GM12878 (cell line): Measurements from ENCODE around the gene TJAP1. TPM values are rescaled to one million over a fixed set of nuclear protein-coding genes. Genes with fewer than 3 reads are reported as not detected.

ENCODE experiments used
- ATAC-seq: fragments of 200-7000 bp; cut with Tn5 transposase; 3 replicates; pipeline ENCODE4 v1.9.1; 2020; ENCODE audit warnings: mild to moderate bottlenecking, moderate library complexity
- Bru-seq: library from RNA; stranded (reverse); fragments of 400-500 nt; gene quantifications from one replicate; lab custom pipeline; 2021; lab: Mats Ljungman, UMichigan
- BruChase-seq, 2 experiments: library from RNA; stranded (reverse); fragments of 400-500 nt; gene quantifications; one replicate each; lab custom pipeline; 2021; lab: Mats Ljungman, UMichigan
- BruUV-seq: library from RNA; stranded (reverse); fragments of 400-500 nt; replicated peaks from 2 replicates; lab custom pipeline; 2021; lab: Mats Ljungman, UMichigan
- CTCF ChIA-PET: fragments of 300-600 bp; sonication (Branson Sonifier 250); formaldehyde crosslinking; extraction: SDS; loops from one replicate; lab custom pipeline; 2021; ENCODE audit warnings: inconsistent platforms; lab: Yijun Ruan, JAX
- POLR2A ChIA-PET: fragments of 350-600 bp; formaldehyde crosslinking; extraction: SDS; loops from one replicate; lab custom pipeline; 2021; ENCODE audit warnings: inconsistent platforms; lab: Charles Lee
- RAD21 ChIA-PET: fragments of 300-600 bp; sonication (Branson Sonifier 250); formaldehyde crosslinking; loops from one replicate; lab custom pipeline; 2023; ENCODE audit warnings: antibody characterized with exemption; ENCODE audit not compliant: unreplicated experiment; lab: Charles Lee
- SMC1A ChIA-PET: fragments of 300-600 bp; sonication (Branson Sonifier 250); formaldehyde crosslinking; loops from one replicate; lab custom pipeline; 2023; ENCODE audit not compliant: unreplicated experiment, uncharacterized antibody; lab: Charles Lee
- DNase-seq: peaks from one replicate; pipeline ENCODE4 v3.0.0-alpha.2; 2011; ENCODE audit warnings: low read depth, low spot score
- FAIRE-seq: peaks from 3 replicates; lab custom pipeline; 2011; peaks lifted over from hg19 to GRCh38; lab: Jason Lieb, UNC
- H2AFZ ChIP-seq: 2 replicates; pipeline ENCODE4 v1.6.0; 2011; ENCODE audit warnings: low read depth, low read length, control low read depth; ENCODE audit not compliant: control insufficient read depth
- H3K27ac ChIP-seq: 2 replicates; pipeline ENCODE4 v1.5.1; 2011; ENCODE audit warnings: control low read depth; ENCODE audit not compliant: control insufficient read depth, insufficient read depth
- H3K27me3 ChIP-seq, 2 experiments: replicated peaks in 1 of 2; 2 replicates each; pipeline versions ENCODE4 v1.6.0 to v1.6.1; 2011; ENCODE audit warnings: low read length in 1 of 2; ENCODE audit not compliant: control insufficient read depth in 2 of 2, insufficient read depth in 2 of 2
- H3K36me3 ChIP-seq, 2 experiments: 2 replicates each; pipeline ENCODE4 v1.5.1; 2011; ENCODE audit warnings: low read length in 1 of 2; ENCODE audit not compliant: control insufficient read depth in 2 of 2, insufficient read depth in 2 of 2
- H3K4me1 ChIP-seq: 2 replicates; pipeline ENCODE4 v1.6.1; 2011; ENCODE audit warnings: mild to moderate bottlenecking, low read length, moderate library complexity, mixed read lengths; ENCODE audit not compliant: control insufficient read depth, insufficient read depth
- H3K4me2 ChIP-seq: 2 replicates; pipeline ENCODE4 v1.6.0; 2011; ENCODE audit warnings: control low read depth; ENCODE audit not compliant: control insufficient read depth, insufficient read depth
- H3K4me3 ChIP-seq: fragments of 200-600 bp; sonication (generic); 2 replicates; pipeline ENCODE4 v1.5.1; 2016
- H3K79me2 ChIP-seq: 2 replicates; pipeline ENCODE4 v1.6.0; 2011; ENCODE audit warnings: low read length; ENCODE audit not compliant: control insufficient read depth, insufficient read depth
- H3K9ac ChIP-seq: 2 replicates; pipeline ENCODE4 v1.8.0; 2011; ENCODE audit warnings: low read length, control low read depth, mixed read lengths; ENCODE audit not compliant: control insufficient read depth, insufficient read depth
- H3K9me3 ChIP-seq: replicated peaks from 3 replicates; pipeline ENCODE4 v1.5.1; 2011; ENCODE audit warnings: mild to moderate bottlenecking, low read length; ENCODE audit not compliant: control insufficient read depth, insufficient read depth
- H4K20me1 ChIP-seq: 2 replicates; pipeline ENCODE4 v1.6.0; 2011; ENCODE audit not compliant: control insufficient read depth, insufficient read depth
- ATF7 ChIP-seq: fragments of 450-650 bp; IDR thresholded peaks from 2 replicates; pipeline ENCODE4 v1.6.1; 2016; ENCODE audit warnings: low read depth, mild to moderate bottlenecking
- BCL11A ChIP-seq: IDR thresholded peaks from 2 replicates; pipeline ENCODE4 v1.6.1; 2011; ENCODE audit warnings: low read depth, low read length
- CBFB ChIP-seq: IDR thresholded peaks from 2 replicates; pipeline ENCODE4 v1.6.1; 2016; ENCODE audit warnings: antibody characterized with exemption, low read depth
- CREM ChIP-seq: IDR thresholded peaks from 2 replicates; pipeline ENCODE4 v1.6.1; 2014; ENCODE audit warnings: antibody characterized with exemption, low read depth
- FOS ChIP-seq: IDR thresholded peaks from 3 replicates; pipeline ENCODE4 v1.6.1; 2011; ENCODE audit warnings: borderline replicate concordance; ENCODE audit not compliant: insufficient read length; ENCODE audit errors: extremely low read depth
- HCFC1 ChIP-seq: fragments of 150-350 bp; IDR thresholded peaks from 2 replicates; pipeline ENCODE4 v1.6.1; 2014; ENCODE audit warnings: low read length
- JUND ChIP-seq: IDR thresholded peaks from 2 replicates; pipeline ENCODE4 v1.6.1; 2012; ENCODE audit warnings: low read depth, mild to moderate bottlenecking, low read length, improper control_type of control experiment, moderate library complexity
- NBN ChIP-seq: fragments of 450-650 bp; IDR thresholded peaks from 2 replicates; pipeline ENCODE4 v1.6.1; 2016
- POLR2AphosphoS5 ChIP-seq: IDR thresholded peaks from 2 replicates; pipeline ENCODE4 v1.6.1; 2011; ENCODE audit warnings: mild to moderate bottlenecking, low read length, inconsistent platforms
- RFX5 ChIP-seq: IDR thresholded peaks from 2 replicates; pipeline ENCODE4 v1.6.1; 2011; ENCODE audit warnings: low read depth, low read length, improper control_type of control experiment
- RUNX3 ChIP-seq: IDR thresholded peaks from 2 replicates; pipeline ENCODE4 v1.6.1; 2012; ENCODE audit warnings: low read length, inconsistent platforms
- SIX5 ChIP-seq: IDR thresholded peaks from 2 replicates; pipeline ENCODE4 v1.6.1; 2011; ENCODE audit warnings: mild to moderate bottlenecking, low read depth, low read length, moderate library complexity; ENCODE audit not compliant: severe bottlenecking
- SMAD5 ChIP-seq: IDR thresholded peaks from 2 replicates; pipeline ENCODE4 v1.6.1; 2016; ENCODE audit warnings: antibody characterized with exemption, low read depth
- WGBS: methylation state at CpG from one replicate; pipeline ENCODE4 v1.1.6; 2016; ENCODE audit warnings: low lambda C conversion rate; ENCODE audit not compliant: insufficient replicate concordance, insufficient coverage; ENCODE audit errors: missing lambda C conversion rate; 5-methylcytosine and 5-hydroxymethylcytosine counted together
- in situ Hi-C: fragments of 300-500 bp; cut with MboI; formaldehyde crosslinking; loops from 9 replicates; pipeline ENCODE4 v1.14.3; 2018; ENCODE audit warnings: mixed read lengths
- intact Hi-C: fragments of 100-400 bp; cut with micrococcal nuclease; formaldehyde crosslinking; loops from one replicate; pipeline ENCODE4 v1.14.2; 2022; ENCODE audit not compliant: unreplicated experiment
- long read RNA-seq, 2 experiments: library from polyadenylated mRNA; unstranded; transcript quantifications; one replicate each; pipeline ENCODE4 v2.0.0, GENCODE V29; 2019 to 2020
- polyA minus RNA-seq, 3 experiments: library from RNA; depleted of rRNA, polyadenylated mRNA; stranded (reverse); fragments of >200 nt; gene quantifications; 2 replicates each; pipeline ENCODE4 v1.2.3, GENCODE V29; 2011
- polyA plus RNA-seq, 11 experiments: library from polyadenylated mRNA; depleted of rRNA in 4 of 11; unstranded in 6 of 11; stranded (reverse) in 5 of 11; fragments of >200 nt; fragmentation: Nextera tagmentation in 4 of 11; fragmentation: Illumina TruSeq in 1 of 11; extraction: Ambion mirVana in 4 of 11; extraction: Trizol in 1 of 11; gene quantifications; 1 replicate in 1 of 11; 2 replicates in 10 of 11; pipeline versions ENCODE4 v1.2.1 to v1.2.3, GENCODE V29; 2011 to 2016; ENCODE audit warnings: inconsistent platforms in 2 of 11, missing spikeins in 2 of 11, low read depth in 1 of 11
- total RNA-seq, 4 experiments: library from RNA; depleted of rRNA in 3 of 4; stranded (reverse); fragments of >200 nt in 3 of 4; fragmentation: Illumina TruSeq in 1 of 4; extraction: Trizol in 1 of 4; gene quantifications; 2 replicates each; pipeline versions ENCODE4 v1.2.1 to v1.2.3, GENCODE V29; 2013 to 2021
- TF ChIP-seq, protein P1 (sequence below): IDR thresholded peaks from 2 replicates; pipeline ENCODE4 v1.6.1; 2012; ENCODE audit warnings: low read depth, low read length, improper control_type of control experiment
- TF ChIP-seq, protein P2 (sequence below): fragments of 450-650 bp; IDR thresholded peaks from 2 replicates; pipeline ENCODE4 v1.6.1; 2014; ENCODE audit warnings: mild to moderate bottlenecking

The TJAP1 gene, protein sequence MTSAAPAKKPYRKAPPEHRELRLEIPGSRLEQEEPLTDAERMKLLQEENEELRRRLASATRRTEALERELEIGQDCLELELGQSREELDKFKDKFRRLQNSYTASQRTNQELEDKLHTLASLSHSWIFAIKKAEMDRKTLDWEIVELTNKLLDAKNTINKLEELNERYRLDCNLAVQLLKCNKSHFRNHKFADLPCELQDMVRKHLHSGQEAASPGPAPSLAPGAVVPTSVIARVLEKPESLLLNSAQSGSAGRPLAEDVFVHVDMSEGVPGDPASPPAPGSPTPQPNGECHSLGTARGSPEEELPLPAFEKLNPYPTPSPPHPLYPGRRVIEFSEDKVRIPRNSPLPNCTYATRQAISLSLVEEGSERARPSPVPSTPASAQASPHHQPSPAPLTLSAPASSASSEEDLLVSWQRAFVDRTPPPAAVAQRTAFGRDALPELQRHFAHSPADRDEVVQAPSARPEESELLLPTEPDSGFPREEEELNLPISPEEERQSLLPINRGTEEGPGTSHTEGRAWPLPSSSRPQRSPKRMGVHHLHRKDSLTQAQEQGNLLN
- 21.5 and 21.7 TPM in 2 replicates for total RNA-seq (2013; cell fraction: nucleolus; rRNA removed)
- total RNA-seq (2014; rRNA removed), result 13.6 and 15.8 TPM in 2 replicates
- 6.2 and 8.1 TPM in 2 replicates for total RNA-seq (2014; rRNA removed; fragmentation: Illumina TruSeq; extraction: Trizol)
- total RNA-seq (2021), result 22.6 and 26.5 TPM in 2 replicates
- polyA plus RNA-seq (2011; ENCODE audit: low read depth), result 9.2 TPM
- polyA plus RNA-seq (2011; rRNA removed), result 10.8 and 18.0 TPM in 2 replicates
- polyA plus RNA-seq (2011; cell fraction: cytosol; rRNA removed), result 16.8 and 18.8 TPM in 2 replicates
- 70.5 and 83.5 TPM in 2 replicates for polyA plus RNA-seq (2011; cell fraction: nucleus; rRNA removed)
- polyA plus RNA-seq (2012), result 14.3 and 17.2 TPM in 2 replicates
- polyA plus RNA-seq (2014; fragmentation: Illumina TruSeq; extraction: Trizol), result 7.0 and 13.9 TPM in 2 replicates
- polyA plus RNA-seq (2014; fragmentation: Nextera tagmentation; extraction: Ambion mirVana), result under 1 TPM; 0.11 to 0.42 TPM
- polyA plus RNA-seq (2014; rRNA removed), result 18.9 and 23.9 TPM in 2 replicates
- polyA plus RNA-seq (2016; fragmentation: Nextera tagmentation; extraction: Ambion mirVana), result 10 to 100 TPM; 10.0 to 11.7 TPM
- polyA minus RNA-seq (2011; rRNA and poly(A)+ RNA removed), result 9.9 and 12.4 TPM in 2 replicates
- 3.2 and 6.5 TPM in 2 replicates for polyA minus RNA-seq (2011; cell fraction: cytosol; rRNA and poly(A)+ RNA removed)
- 10.3 and 15.7 TPM in 2 replicates for polyA minus RNA-seq (2011; cell fraction: nucleus; rRNA and poly(A)+ RNA removed)
- percentile 69 among the genes with signal in this experiment for Bru-seq, nascent RNA
- percentile 68 among the genes with signal in this experiment for BruChase-seq, experiment 1, labeled RNA remaining after a 6-hour chase
- BruChase-seq, experiment 2, labeled RNA remaining after a 2-hour chase, result percentile 67 among the genes with signal in this experiment
- long read RNA-seq, experiment 1, partial matches to known transcripts, result 2 of 9 reads
- long read RNA-seq, experiment 1, other reads (novel, unspliced or antisense), result 4 of 9 reads
- long read RNA-seq, experiment 2, partial matches to known transcripts, result 0 of 1 reads
- long read RNA-seq, experiment 2, other reads (novel, unspliced or antisense), result 1 of 1 reads

DNA sequence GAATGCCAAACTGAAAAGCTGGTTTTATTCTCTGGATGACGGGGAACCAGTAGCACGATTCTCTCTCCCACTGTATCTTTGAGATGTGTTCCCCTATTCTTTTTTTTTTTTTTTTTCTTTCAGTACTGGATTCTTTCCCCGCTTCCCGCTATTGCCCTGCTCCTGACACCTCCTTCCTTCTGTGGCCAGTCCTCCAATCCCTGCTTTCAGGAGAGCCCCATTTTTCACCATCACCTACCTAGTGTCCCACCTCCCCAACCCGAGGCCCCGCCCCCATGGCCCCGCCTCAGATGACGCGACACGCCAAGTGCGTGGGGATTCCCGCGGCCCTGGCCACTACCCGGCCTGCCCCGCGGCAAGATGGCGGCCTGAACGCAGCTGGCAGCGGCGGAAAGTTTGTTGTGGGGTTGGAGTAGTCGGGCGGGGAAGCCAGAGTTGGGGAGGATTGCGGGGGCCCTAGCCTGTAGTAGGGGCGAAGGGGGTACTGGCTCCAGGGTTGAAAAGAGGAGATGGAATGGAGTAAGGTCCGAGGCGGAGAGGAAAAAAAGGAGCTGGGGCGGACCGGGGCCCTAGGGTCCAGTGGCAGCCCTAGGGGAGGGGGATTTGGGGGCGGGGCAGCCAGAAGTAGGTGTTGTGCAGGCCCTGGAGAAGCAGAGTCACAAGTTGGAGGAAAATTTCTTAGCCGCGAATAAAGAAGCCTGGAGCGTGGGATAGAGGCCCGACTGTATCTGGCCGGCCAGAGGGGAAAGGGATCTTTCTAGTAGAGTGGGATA is at the start of gene TJAP1:
Gene TJAP1 (plus strand): TSS at position 336 of the 773 bp plus-strand sequence. CDS start 21,432 bp downstream, outside the sequence.
- peak within 1 kb of the TSS; percentile 91 for H3K4me3 ChIP-seq
- H3K9ac ChIP-seq, result peak within 1 kb of the TSS; percentile 82
- ChIA-PET RAD21 (interaction anchor here (1.1 to 1.2 kb wide), 3 partner anchors 24 to 139 kb away, joined by 3 read pairs; partner anchors contain the start of genes POLR1C and YIPF3), CTCF (interaction anchor here (0.6 to 1.4 kb wide), 4 partner anchors 29 to 751 kb away, joined by 3 to 10 read pairs (median 4); no protein-coding TSS in a partner anchor), POLR2A (interaction anchor here (0.6 to 1.7 kb wide), 18 partner anchors 12 to 493 kb away, joined by 3 to 6 read pairs (median 3); partner anchors contain the start of genes DLK2, POLR1C and PPP2R5D), SMC1A (interaction anchor here (0.5 to 1.5 kb wide), 5 partner anchors 17 to 730 kb away, joined by 3 to 4 read pairs (median 3); no protein-coding TSS in a partner anchor)
- WGBS, result 4% methylated on average over 32 of the region's 34 CpGs
- peak within 1 kb of the TSS; percentile 96 for H2AFZ ChIP-seq
- H3K4me2 ChIP-seq, result peak within 1 kb of the TSS; percentile 95
- BruUV-seq, result no TSS peak
- DNase-seq (peak; percentile 36), FAIRE-seq (no peak), ATAC-seq (peak; percentile 99)
- H3K4me1 ChIP-seq, result peaks cover 4% of the 10 kb centered on the region
- no peaks in the 10 kb centered on the region for H3K9me3 ChIP-seq
- in situ Hi-C loops (no loop called here), intact Hi-C loops (no loop called here)
- H3K79me2 ChIP-seq, result peaks cover 10% of the 10 kb centered on the region
- H3K36me3 ChIP-seq, result no peaks in the 10 kb centered on the region
- H3K27ac ChIP-seq, result peak within 1 kb of the TSS; percentile 41
- no peaks in the 10 kb centered on the region for H3K27me3 ChIP-seq
- H4K20me1 ChIP-seq, result no peaks in the 10 kb centered on the region
- no peak for TF ChIP-seq BCL11A
- 0 out of 2 replicates have a peak, but pooled peaks have one; percentile 7 for TF ChIP-seq JUND
- TF ChIP-seq SIX5, result peak; percentile 25
- peak; percentile 40; the same call in 1 of the 2 replicates for TF ChIP-seq ATF7
- TF ChIP-seq POLR2AphosphoS5, result peak; percentile 83
- 0 out of 2 replicates have a peak, but pooled peaks have one; percentile 55 for TF ChIP-seq NBN
- no peak for TF ChIP-seq RFX5
- no peak for TF ChIP-seq FOS
- TF ChIP-seq SMAD5, result peak; percentile 69; the same call in 1 of the 2 replicates
- peak; percentile 63; the same call in 1 of the 2 replicates for TF ChIP-seq CBFB
- peak; percentile 40; the same call in 1 of the 2 replicates for TF ChIP-seq HCFC1
- TF ChIP-seq, protein P1, sequence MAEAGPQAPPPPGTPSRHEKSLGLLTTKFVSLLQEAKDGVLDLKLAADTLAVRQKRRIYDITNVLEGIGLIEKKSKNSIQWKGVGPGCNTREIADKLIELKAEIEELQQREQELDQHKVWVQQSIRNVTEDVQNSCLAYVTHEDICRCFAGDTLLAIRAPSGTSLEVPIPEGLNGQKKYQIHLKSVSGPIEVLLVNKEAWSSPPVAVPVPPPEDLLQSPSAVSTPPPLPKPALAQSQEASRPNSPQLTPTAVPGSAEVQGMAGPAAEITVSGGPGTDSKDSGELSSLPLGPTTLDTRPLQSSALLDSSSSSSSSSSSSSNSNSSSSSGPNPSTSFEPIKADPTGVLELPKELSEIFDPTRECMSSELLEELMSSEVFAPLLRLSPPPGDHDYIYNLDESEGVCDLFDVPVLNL, result peak; percentile 65; the same call in 1 of the 2 replicates
- peak; percentile 14 for TF ChIP-seq RUNX3
- TF ChIP-seq, protein P2, sequence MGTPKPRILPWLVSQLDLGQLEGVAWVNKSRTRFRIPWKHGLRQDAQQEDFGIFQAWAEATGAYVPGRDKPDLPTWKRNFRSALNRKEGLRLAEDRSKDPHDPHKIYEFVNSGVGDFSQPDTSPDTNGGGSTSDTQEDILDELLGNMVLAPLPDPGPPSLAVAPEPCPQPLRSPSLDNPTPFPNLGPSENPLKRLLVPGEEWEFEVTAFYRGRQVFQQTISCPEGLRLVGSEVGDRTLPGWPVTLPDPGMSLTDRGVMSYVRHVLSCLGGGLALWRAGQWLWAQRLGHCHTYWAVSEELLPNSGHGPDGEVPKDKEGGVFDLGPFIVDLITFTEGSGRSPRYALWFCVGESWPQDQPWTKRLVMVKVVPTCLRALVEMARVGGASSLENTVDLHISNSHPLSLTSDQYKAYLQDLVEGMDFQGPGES, result no peak
- TF ChIP-seq CREM, result peak; percentile 80; the same call in 1 of the 2 replicates
